ENCODE measurements around the gene CYP27B1. TPM values are rescaled to one million over a fixed set of nuclear protein-coding genes. Genes with fewer than 3 reads are reported as not detected.

Gene CYP27B1
- total RNA-seq, 1 donor from 2014 or later = 3.6 TPM

DNA sequence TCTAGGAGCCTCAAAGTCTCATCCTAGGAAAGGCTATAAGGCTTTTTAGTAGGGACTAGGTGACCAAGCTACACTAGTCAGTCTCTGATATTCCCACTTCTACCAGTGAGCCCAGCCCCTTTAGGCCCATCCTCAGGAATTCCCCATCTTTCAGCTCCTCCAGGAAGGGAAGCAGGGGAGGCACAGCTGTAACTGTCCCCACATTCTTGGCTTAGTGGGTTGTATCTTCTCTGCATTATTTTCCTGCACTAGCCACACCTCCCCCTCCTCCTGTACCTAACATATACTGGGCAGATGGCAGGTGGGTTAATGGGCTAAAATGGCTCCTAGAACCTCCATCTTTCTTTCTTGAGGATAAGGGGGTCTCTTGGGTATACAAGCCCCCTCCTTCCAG is 424 bp upstream of the CYP27B1 start:
- no peak overlapping the region for H3K4me3 ChIP-seq (ENCODE audit: low read depth, low read length)
- TF ChIP-seq, protein P1, sequence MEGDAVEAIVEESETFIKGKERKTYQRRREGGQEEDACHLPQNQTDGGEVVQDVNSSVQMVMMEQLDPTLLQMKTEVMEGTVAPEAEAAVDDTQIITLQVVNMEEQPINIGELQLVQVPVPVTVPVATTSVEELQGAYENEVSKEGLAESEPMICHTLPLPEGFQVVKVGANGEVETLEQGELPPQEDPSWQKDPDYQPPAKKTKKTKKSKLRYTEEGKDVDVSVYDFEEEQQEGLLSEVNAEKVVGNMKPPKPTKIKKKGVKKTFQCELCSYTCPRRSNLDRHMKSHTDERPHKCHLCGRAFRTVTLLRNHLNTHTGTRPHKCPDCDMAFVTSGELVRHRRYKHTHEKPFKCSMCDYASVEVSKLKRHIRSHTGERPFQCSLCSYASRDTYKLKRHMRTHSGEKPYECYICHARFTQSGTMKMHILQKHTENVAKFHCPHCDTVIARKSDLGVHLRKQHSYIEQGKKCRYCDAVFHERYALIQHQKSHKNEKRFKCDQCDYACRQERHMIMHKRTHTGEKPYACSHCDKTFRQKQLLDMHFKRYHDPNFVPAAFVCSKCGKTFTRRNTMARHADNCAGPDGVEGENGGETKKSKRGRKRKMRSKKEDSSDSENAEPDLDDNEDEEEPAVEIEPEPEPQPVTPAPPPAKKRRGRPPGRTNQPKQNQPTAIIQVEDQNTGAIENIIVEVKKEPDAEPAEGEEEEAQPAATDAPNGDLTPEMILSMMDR (conservative IDR thresholded peaks at IDR 0.05; ENCODE audit: low read depth, low read length) = no peak
- no peak for DNase-seq (ENCODE audit: low read depth)

DNA sequence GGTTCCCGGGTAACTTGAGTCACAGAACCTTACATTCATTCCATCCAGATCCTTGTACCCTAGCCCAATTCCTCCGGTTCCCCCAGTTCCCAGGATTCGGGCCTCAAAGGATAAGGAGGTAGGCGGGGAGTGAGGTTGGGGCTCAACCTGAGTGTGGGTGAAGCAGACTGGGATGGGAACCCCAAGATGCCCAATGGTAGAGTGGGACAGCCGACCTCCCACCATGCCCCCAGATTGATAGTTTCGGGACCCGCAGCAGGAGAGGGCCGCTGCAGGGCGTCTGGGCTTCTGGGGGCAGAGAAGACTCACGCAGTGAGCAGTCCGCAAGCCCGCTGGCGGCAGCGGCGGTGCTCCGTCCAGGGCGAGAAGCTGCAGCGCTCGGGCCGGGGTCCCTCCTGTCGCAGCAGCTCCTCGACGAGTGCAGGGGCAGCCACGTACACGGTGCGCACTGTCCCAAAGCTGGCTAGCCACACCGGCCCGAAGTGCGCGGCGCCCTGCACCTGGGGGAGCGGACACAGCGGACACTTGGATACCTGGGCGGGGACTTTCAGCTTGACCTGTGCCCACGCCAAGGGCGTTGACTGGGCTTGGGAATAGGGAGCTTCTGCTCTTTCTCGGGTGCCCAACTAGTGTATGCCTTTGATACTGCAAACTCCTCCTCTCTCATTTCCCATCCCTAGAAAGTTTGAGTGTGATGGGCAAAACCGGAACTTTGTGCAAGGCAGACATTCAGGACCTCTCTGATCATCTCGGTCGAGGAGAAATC is 997 bp downstream of the CYP27B1 start:
- peak overlapping the region; percentile 47 for H3K4me3 ChIP-seq (ENCODE audit: low read depth, low read length)
- TF ChIP-seq, protein P1 (conservative IDR thresholded peaks at IDR 0.05; ENCODE audit: low read depth, low read length) = no peak
- no peak for DNase-seq (ENCODE audit: low read depth)

DNA sequence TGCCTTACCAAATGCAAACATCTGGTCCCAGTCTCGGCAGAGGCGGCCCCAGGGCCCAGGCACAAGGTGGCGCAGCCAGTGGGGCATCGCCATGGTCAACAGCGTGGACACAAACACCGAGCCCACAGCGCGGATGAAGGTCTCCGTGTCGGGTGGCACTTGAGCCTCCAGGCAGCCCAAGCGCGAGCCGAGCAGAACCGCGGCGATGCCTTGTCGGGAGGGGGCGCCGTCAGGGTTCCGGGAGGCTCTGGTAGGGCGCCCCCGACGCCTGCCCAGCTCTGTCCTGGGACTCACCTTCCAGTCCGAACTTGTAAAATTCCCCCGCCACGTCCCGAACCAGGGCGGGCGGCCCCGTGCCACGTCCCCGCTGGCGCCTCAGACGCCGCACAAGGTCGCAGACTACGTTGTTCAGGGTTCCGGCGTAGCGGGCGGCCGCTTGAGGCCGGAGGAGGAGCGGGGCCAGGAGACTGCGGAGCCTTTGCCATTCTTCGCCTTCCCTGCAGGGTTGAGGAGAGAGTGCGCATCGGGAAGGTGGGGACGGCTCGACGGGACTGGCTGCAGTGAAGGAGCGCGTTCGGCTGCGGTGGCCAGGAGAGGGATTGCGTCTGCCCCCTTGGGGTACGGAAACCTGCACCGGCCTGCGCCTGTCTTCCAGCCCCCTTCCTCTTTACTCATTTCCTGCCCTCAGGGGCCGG is 1.7 kb downstream of the CYP27B1 start:
- no peak for DNase-seq (ENCODE audit: low read depth)
- H3K4me3 ChIP-seq (ENCODE audit: low read depth, low read length) = peak overlapping the region; percentile 47
- TF ChIP-seq, protein P1 (conservative IDR thresholded peaks at IDR 0.05; ENCODE audit: low read depth, low read length) = peak; percentile 40

DNA sequence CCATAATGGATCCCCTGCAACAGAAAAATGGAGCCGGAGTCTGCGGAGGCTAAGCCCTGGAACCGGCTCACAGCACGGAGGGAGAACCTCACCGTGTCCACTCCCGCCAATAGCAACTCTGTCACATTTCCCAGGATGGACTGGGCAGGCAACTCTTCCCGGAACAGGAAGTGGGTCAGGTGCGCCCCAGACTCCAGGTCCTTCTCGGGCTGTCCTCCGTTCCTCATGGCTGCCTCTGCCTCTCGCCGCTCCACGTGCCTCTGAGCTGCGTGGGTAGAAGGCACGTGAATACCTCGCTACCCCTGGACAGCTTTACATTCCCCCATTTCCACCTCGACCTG is 2.2 kb downstream of the CYP27B1 start:
- DNase-seq (ENCODE audit: low read depth) = no peak
- TF ChIP-seq, protein P1 (conservative IDR thresholded peaks at IDR 0.05; ENCODE audit: low read depth, low read length) = no peak

DNA sequence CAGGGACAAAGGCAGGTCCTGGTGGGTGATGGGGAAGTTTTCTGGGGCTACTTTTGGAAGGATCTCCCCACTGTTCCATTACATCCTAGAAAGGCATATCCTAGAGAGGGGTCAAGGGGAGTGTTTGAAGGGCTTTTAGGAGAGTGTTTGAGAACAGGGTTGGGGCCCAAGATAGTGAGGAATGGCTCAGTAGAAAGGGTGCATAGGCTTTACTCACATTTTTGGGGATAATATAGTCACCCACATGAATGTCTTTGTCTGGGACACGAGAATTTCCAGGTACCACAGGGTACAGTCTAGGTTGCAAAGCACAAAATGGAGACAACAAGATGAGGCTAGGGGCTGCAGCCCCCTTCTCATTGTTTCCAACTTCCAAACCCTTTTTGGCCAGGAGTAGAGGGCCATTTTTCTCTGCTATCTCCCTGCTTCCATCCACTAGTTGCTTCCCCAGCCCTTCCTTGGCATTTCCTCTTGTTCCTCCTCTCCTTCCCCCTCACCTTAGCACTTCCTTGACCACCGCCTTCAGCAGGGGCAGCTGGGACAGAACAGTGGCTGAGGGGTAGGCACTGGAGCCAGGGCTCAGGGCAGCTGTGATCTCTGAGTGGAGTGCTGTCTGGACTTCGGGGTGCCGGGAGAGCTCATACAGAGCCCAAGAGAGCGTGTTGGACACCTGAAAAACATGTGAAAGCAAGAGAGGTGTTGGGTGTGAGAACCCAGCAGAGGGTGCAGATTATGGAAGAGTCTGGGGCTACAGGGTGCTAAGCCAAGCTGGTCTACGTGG is 2.8 kb downstream of the CYP27B1 start:
- no peak overlapping the region for H3K4me3 ChIP-seq (ENCODE audit: low read depth, low read length)
- DNase-seq (ENCODE audit: low read depth) = no peak
- TF ChIP-seq, protein P1 (conservative IDR thresholded peaks at IDR 0.05; ENCODE audit: low read depth, low read length) = no peak

More for the DNA sequence above, 2.2 kb downstream of the CYP27B1 start:
- peak overlapping the region; percentile 47 for H3K4me3 ChIP-seq (ENCODE audit: low read depth, low read length)

DNA sequence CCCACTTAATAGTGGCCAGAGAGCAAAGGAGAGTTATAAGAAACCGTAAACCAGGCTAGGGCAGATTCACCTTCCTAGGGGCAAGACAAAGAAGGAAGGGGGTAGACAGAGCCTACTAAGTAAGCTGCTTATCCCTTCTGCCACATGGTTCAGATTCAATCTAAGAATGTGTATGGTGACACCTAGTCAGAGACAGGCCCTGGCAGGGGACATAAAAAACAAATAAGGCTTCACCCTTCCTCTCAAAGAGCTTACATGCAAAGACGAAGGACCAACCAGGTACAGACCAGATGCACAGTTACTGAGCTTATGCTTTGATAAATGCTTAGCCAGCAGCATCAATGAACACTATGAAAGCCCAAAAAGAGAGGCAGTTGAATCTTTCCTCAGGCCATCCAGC is 4.4 kb downstream of the CYP27B1 start:
- no peak overlapping the region for H3K4me3 ChIP-seq (ENCODE audit: low read depth, low read length)
- TF ChIP-seq, protein P1 (conservative IDR thresholded peaks at IDR 0.05; ENCODE audit: low read depth, low read length) = no peak

More for the DNA sequence above, 4.4 kb downstream of the CYP27B1 start:
- no peak for DNase-seq (ENCODE audit: low read depth)

Data from epithelial cell of proximal tubule (primary cell).